HEK293 (cell line): ENCODE measurements around the gene AGTPBP1.
"Not testable (repeated sequence)": the region's sequence is repeated elsewhere in the genome, so short reads cannot be mapped to it uniquely, and the experiment has no call there.

Source experiments
- ZNF571 ChIP-seq: fragments of 450-650 bp; formaldehyde crosslinking; IDR thresholded peaks from 2 replicates; pipeline ENCODE4 v1.5.0; 2017; ENCODE audit warnings: missing biosample characterization, missing genetic modification characterization
- TF ChIP-seq, protein P1 (sequence below): fragments of 450-650 bp; formaldehyde crosslinking; IDR thresholded peaks from 2 replicates; pipeline ENCODE4 v1.5.1; 2016; ENCODE audit warnings: missing biosample characterization, missing genetic modification characterization

DNA sequence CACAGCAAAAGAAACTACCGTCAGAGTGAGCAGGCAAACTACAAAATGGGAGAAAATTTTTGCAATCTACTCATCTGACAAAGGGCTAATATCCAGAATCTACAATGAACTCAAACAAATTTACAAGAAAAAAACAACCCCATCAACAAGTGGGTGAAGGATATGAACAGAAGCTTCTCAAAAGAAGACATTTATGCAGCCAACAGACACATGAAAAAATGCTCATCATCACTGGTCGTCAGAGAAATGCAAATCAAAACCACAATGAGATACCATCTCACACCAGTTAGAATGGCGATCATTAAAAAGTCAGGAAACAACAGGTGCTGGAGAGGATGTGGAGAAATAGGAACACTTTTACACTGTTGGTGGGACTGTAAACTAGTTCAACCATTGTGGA, 20.0 kb upstream of the AGTPBP1 start:
- TF ChIP-seq ZNF571 (tag by site-specific recombination): not testable (repeated sequence)
- TF ChIP-seq, protein P1, sequence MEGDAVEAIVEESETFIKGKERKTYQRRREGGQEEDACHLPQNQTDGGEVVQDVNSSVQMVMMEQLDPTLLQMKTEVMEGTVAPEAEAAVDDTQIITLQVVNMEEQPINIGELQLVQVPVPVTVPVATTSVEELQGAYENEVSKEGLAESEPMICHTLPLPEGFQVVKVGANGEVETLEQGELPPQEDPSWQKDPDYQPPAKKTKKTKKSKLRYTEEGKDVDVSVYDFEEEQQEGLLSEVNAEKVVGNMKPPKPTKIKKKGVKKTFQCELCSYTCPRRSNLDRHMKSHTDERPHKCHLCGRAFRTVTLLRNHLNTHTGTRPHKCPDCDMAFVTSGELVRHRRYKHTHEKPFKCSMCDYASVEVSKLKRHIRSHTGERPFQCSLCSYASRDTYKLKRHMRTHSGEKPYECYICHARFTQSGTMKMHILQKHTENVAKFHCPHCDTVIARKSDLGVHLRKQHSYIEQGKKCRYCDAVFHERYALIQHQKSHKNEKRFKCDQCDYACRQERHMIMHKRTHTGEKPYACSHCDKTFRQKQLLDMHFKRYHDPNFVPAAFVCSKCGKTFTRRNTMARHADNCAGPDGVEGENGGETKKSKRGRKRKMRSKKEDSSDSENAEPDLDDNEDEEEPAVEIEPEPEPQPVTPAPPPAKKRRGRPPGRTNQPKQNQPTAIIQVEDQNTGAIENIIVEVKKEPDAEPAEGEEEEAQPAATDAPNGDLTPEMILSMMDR (tag by site-specific recombination): not testable (repeated sequence)
